ENCODE measurements around the gene HAGHL. TPM values are rescaled to one million over a fixed set of nuclear protein-coding genes. Genes with fewer than 3 reads are reported as not detected.

Gene HAGHL
- total and polyA plus RNA-seq, 5 donors: 7.5 to 21.0 (median 12.1) TPM

- Histone ChIP-seq H3K27me3 (ENCODE audit: control insufficient read depth, insufficient read depth) (no peaks in the 10 kb centered on the region), H3K4me1 (ENCODE audit: control insufficient read depth, insufficient read depth, low read length) (no peaks in the 10 kb centered on the region), H3K27ac (ENCODE audit: low read length) (no peak overlapping the region), H3K9me3 (ENCODE audit: control insufficient read depth, low read length) (no peaks in the 10 kb centered on the region), H3K4me3 (ENCODE audit: low read length) (no peak overlapping the region)
- ATAC-seq (no peak), DNase-seq (peak in 1 of 3 donors; percentile 47)
- WGBS: 73% methylated on average over 21 of the region's 21 CpGs
- intact Hi-C loops (cut with DNase I): no loop called here
Measured at GRCh38 chr16:763369-764183, 36.7 kb downstream of the HAGHL start.

- H3K27ac ChIP-seq (ENCODE audit: low read length): no peak overlapping the region
- H3K4me1 ChIP-seq (ENCODE audit: control insufficient read depth, insufficient read depth, low read length): no peaks in the 10 kb centered on the region
- WGBS: 70% methylated on average over 20 of the region's 20 CpGs
- no peak for ATAC-seq
- H3K4me3 ChIP-seq (ENCODE audit: low read length): no peak overlapping the region
- H3K9me3 ChIP-seq (ENCODE audit: control insufficient read depth, low read length): no peaks in the 10 kb centered on the region
- intact Hi-C loops (cut with DNase I): no loop called here
- H3K27me3 ChIP-seq (ENCODE audit: control insufficient read depth, insufficient read depth): no peaks in the 10 kb centered on the region
- DNase-seq: peak in 2 of 3 donors; percentile 32 to 33
Measured at GRCh38 chr16:764184-764750, 37.4 kb downstream of the HAGHL start.

- no peaks in the 10 kb centered on the region for H3K9me3 ChIP-seq (ENCODE audit: control insufficient read depth, low read length)
- DNase-seq: peak in 2 of 3 donors; percentile 43 to 53
- H3K27ac ChIP-seq (ENCODE audit: low read length): no peak overlapping the region
- no peak for ATAC-seq
- intact Hi-C loops (cut with DNase I): no loop called here
- 83% methylated on average over 38 of the region's 38 CpGs for WGBS
- no peak overlapping the region for H3K4me3 ChIP-seq (ENCODE audit: low read length)
- H3K27me3 ChIP-seq (ENCODE audit: control insufficient read depth, insufficient read depth): no peaks in the 10 kb centered on the region
- H3K4me1 ChIP-seq (ENCODE audit: control insufficient read depth, insufficient read depth, low read length): no peaks in the 10 kb centered on the region
Measured at GRCh38 chr16:764848-765487, 38.1 kb downstream of the HAGHL start.

- peak in 1 of 3 donors; percentile 55 for DNase-seq
- intact Hi-C loops (cut with DNase I): no loop called here
- Histone ChIP-seq H3K4me3 (ENCODE audit: low read length) (no peak overlapping the region), H3K27ac (ENCODE audit: low read length) (no peak overlapping the region), H3K27me3 (ENCODE audit: control insufficient read depth, insufficient read depth) (no peaks in the 10 kb centered on the region), H3K9me3 (ENCODE audit: control insufficient read depth, low read length) (no peaks in the 10 kb centered on the region), H3K4me1 (ENCODE audit: control insufficient read depth, insufficient read depth, low read length) (no peaks in the 10 kb centered on the region)
- 93% methylated on average over 29 of the region's 29 CpGs for WGBS
- no peak for ATAC-seq
Measured at GRCh38 chr16:765488-765865, 38.6 kb downstream of the HAGHL start.

- H3K9me3 ChIP-seq (ENCODE audit: control insufficient read depth, low read length): no peaks in the 10 kb centered on the region
- H3K4me1 ChIP-seq (ENCODE audit: control insufficient read depth, insufficient read depth, low read length): no peaks in the 10 kb centered on the region
- DNase-seq (peak in 2 of 3 donors; percentile 19 to 37), ATAC-seq (no peak)
- no peak overlapping the region for H3K27ac ChIP-seq (ENCODE audit: low read length)
- 86% methylated on average over 29 of the region's 29 CpGs for WGBS
- H3K4me3 ChIP-seq (ENCODE audit: low read length): no peak overlapping the region
- intact Hi-C loops (cut with DNase I): no loop called here
- H3K27me3 ChIP-seq (ENCODE audit: control insufficient read depth, insufficient read depth): no peaks in the 10 kb centered on the region
Measured at GRCh38 chr16:766008-766819, 39.3 kb downstream of the HAGHL start.

- H3K27me3 ChIP-seq (ENCODE audit: control insufficient read depth, insufficient read depth): no peaks in the 10 kb centered on the region
- DNase-seq: peak in 2 of 3 donors; percentile 30 to 56
- no peaks in the 10 kb centered on the region for H3K4me1 ChIP-seq (ENCODE audit: control insufficient read depth, insufficient read depth, low read length)
- no peaks in the 10 kb centered on the region for H3K9me3 ChIP-seq (ENCODE audit: control insufficient read depth, low read length)
- no peak overlapping the region for H3K4me3 ChIP-seq (ENCODE audit: low read length)
- no peak overlapping the region for H3K27ac ChIP-seq (ENCODE audit: low read length)
- intact Hi-C loops (cut with DNase I): no loop called here
- 63% methylated on average over 39 of the region's 48 CpGs for WGBS
- no peak for ATAC-seq
Measured at GRCh38 chr16:766820-767640, 40.1 kb downstream of the HAGHL start.

- no peaks in the 10 kb centered on the region for H3K9me3 ChIP-seq (ENCODE audit: control insufficient read depth, low read length)
- intact Hi-C loops (cut with DNase I): no loop called here
- no peak overlapping the region for H3K4me3 ChIP-seq (ENCODE audit: low read length)
- ATAC-seq (no peak), DNase-seq (peak in 2 of 3 donors; percentile 16 to 69)
- H3K27ac ChIP-seq (ENCODE audit: low read length): no peak overlapping the region
- no peaks in the 10 kb centered on the region for H3K4me1 ChIP-seq (ENCODE audit: control insufficient read depth, insufficient read depth, low read length)
- H3K27me3 ChIP-seq (ENCODE audit: control insufficient read depth, insufficient read depth): no peaks in the 10 kb centered on the region
- WGBS: 72% methylated on average over 24 of the region's 38 CpGs
Measured at GRCh38 chr16:767743-768235, 40.9 kb downstream of the HAGHL start.

GRCh38 chr16:768428-768827 lies 41.5 kb downstream of the HAGHL start:
- ATAC-seq: no peak
- intact Hi-C loops (cut with DNase I): no loop called here
- no peaks in the 10 kb centered on the region for H3K4me1 ChIP-seq (ENCODE audit: control insufficient read depth, insufficient read depth, low read length)
- WGBS: 70% methylated on average over 21 of the region's 21 CpGs
- H3K27me3 ChIP-seq (ENCODE audit: control insufficient read depth, insufficient read depth): no peaks in the 10 kb centered on the region
- peak in 2 of 3 donors; percentile 34 to 44 for DNase-seq
- H3K4me3 ChIP-seq (ENCODE audit: low read length): no peak overlapping the region
- H3K9me3 ChIP-seq (ENCODE audit: control insufficient read depth, low read length): no peaks in the 10 kb centered on the region
- no peak overlapping the region for H3K27ac ChIP-seq (ENCODE audit: low read length)

GRCh38 chr16:769184-769784 lies 42.4 kb downstream of the HAGHL start:
- no peak for ATAC-seq
- intact Hi-C loops (cut with DNase I): no loop called here
- no peak overlapping the region for H3K4me3 ChIP-seq (ENCODE audit: low read length)
- H3K27me3 ChIP-seq (ENCODE audit: control insufficient read depth, insufficient read depth): no peaks in the 10 kb centered on the region
- DNase-seq: peak in 2 of 3 donors; percentile 19 to 47
- H3K4me1 ChIP-seq (ENCODE audit: control insufficient read depth, insufficient read depth, low read length): no peaks in the 10 kb centered on the region
- H3K9me3 ChIP-seq (ENCODE audit: control insufficient read depth, low read length): no peaks in the 10 kb centered on the region
- no peak overlapping the region for H3K27ac ChIP-seq (ENCODE audit: low read length)
- 25% methylated on average over 20 of the region's 20 CpGs for WGBS

- Histone ChIP-seq H3K27ac (ENCODE audit: low read length) (no peak overlapping the region), H3K27me3 (ENCODE audit: control insufficient read depth, insufficient read depth) (no peaks in the 10 kb centered on the region), H3K4me3 (ENCODE audit: low read length) (no peak overlapping the region), H3K4me1 (ENCODE audit: control insufficient read depth, insufficient read depth, low read length) (no peaks in the 10 kb centered on the region), H3K9me3 (ENCODE audit: control insufficient read depth, low read length) (no peaks in the 10 kb centered on the region)
- intact Hi-C loops (cut with DNase I): no loop called here
- 70% methylated on average over 19 of the region's 19 CpGs for WGBS
- ATAC-seq: no peak
- peak in 2 of 3 donors; percentile 34 to 44 for DNase-seq
Measured at GRCh38 chr16:769934-770333, 43.0 kb downstream of the HAGHL start.

All from right cardiac atrium (tissue), 5 donors.